ENCODE data around the gene SDCCAG8.

DNA sequence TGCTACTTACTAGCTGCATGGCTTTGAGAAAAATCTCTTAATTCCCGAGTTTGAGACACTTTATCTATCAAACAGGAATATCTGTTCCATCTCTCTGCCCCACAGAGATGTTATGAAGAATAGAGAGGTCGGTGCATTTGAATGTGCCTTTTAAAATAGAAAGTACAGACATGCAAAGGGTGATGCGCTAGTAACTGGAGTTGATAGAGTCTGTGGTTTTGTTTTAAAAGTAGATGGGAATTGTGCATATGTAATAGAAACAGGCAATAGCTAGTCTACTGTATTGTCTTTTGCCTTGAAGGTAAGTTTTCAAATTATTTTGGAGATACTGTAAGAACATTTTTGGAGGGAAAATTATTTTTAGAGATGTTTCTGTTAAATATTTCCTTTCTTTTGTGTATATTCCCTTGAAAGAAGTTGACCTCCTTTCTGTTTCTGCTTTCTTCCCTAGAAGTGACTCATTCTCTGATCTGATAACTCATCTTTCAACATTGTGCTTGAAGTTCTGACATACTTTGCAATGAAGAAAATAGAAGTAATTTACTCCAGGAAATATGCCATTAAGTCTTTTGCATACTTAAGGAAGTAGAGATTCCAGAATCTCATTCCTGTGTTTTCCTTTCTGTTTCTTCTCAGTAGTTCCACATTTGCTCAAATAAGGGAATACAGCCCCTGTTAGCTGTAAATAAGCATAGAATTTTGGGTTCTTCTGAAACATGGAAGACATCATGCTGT is 151.6 kb downstream of the SDCCAG8 start:
- TF ChIP-seq CTCF (IDR thresholded peaks at IDR 0.05; ENCODE audit: low read depth, low read length): no peak
- TF ChIP-seq, protein P1, sequence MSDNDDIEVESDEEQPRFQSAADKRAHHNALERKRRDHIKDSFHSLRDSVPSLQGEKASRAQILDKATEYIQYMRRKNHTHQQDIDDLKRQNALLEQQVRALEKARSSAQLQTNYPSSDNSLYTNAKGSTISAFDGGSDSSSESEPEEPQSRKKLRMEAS (IDR thresholded peaks at IDR 0.05; ENCODE audit: low read depth, low read length): no peak
- TF ChIP-seq POLR2A (IDR thresholded peaks at IDR 0.05; ENCODE audit: extremely low read depth, insufficient read length): no peak
- TF ChIP-seq MYC (IDR thresholded peaks at IDR 0.05; ENCODE audit: low read depth, low read length): no peak
